GM15510 (cell line): ENCODE results near the gene IQCF5.

ENCODE experiments used
- POLR2A ChIP-seq: IDR thresholded peaks from 3 replicates; pipeline ENCODE4 v1.6.1; 2011; ENCODE audit warnings: borderline replicate concordance; ENCODE audit not compliant: insufficient read length; ENCODE audit errors: extremely low read depth

IQCF5 gene

DNA sequence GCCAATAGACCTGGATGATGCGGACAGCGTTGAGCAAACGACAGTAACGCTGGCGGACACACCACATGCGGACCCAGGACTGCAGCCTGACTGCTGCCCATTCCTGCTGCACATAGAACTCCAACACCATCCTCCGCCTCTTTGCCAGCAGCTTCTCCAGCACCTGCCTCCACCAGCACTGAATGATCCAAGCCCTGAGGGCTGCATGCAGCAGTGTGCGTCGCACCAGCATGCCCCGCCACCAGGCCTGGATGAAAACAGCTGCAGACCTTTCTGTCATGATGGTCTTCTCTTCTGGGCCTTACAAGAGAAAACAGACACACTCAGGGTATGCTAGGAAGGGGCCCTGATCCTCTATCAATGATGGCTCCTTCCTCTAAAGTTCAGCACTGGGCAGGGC lies 1.5 kb downstream of the IQCF5 start:
- no peak for TF ChIP-seq POLR2A

DNA sequence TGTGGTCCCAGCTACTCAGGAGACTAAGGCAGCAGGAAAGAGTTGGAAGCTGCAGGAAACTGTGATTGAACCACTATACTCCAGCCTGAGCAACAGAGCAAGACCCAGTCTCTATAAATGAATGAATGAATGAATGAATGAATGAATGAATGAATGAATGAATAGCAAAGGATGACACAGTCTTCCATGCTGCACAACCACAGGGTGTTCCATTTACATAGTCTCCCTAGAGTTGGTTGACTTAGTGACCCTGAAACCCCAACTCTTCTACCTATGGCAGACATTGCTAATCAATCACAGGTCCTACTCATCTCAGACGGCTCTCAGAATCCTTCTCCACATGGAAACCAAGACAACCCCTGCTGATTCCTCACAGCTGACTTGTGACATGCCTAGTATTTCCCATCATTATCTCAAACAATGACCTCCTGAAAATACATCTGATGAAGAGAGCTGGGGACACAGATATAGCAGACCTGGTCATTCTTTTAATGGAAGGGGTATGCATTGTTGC lies 2.1 kb downstream of the IQCF5 start:
- no peak for TF ChIP-seq POLR2A

GRCh38 chr3:51869304-51869703 lies 6.1 kb downstream of the IQCF5 start:
- TF ChIP-seq POLR2A, result no peak

GRCh38 chr3:51862886-51863285 lies 12.5 kb downstream of the IQCF5 start:
- TF ChIP-seq POLR2A, result no peak

DNA sequence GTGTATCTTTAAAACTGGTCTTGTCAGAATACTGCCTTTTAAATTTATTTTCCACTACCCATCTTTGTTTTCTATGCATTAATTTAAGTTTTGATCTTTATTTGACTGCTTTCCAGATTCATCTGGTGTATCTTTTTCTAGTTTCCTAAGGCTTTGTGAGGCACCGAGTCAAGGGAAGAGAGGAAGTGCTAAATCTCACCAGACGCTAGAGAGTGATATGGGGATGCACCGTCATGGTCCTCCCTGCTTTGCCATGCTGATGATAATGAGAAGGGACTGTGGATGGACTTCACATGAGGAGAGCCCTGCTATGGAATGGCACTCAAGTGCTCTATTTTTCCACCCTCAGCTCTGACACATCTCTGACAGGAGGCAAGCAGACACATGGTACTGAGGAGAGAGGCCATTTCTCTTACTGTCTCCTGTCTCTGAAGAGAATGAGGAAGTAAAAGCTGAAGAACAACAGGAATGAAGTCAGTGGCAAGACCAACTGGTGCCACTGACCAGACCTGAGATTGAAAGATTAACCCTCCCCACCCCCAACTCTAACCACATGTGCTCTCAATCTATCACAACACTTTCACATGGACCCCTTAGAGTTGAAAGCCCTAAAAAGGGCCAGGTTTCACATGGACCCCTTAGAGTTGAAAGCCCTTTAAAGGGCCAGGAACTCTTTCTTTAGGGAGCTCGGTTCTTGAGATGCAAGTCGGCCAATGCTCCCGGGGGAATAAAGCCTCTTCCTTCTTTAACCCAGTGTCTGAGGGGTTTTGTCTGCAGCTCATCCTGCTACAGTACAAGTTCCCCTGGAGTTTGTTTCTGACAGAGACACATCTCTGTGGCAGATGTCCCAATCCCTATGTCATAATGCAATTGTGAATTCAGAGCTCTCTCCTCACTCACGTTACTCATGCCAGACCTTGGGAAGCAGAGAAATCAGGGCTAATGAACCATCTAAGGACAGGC lies 14.4 kb downstream of the IQCF5 start, which contains the start of gene IQCF2:
Gene IQCF2, plus strand, starts transcription at position 913 of the 963 bp plus-strand sequence. CDS start 52 bp downstream, outside the sequence.
- no peak for TF ChIP-seq POLR2A

DNA sequence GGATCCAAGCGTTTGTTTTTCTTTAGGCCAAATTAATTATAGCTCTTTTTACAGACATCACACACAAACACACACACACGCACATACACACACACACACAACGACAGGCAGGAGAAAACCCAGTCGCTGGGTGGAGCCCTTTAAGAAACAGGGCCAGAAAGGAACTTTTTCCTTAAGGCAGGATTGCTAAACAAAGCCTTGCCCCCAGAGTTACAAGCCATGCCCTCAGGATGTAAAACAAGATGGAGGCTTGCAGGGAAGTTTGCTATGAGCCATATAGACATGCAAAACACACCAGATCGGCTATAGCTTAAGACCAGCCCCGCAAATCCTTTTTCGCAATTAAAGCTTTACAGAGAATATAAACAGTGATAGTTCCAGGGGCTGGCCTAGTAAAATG lies 30.3 kb downstream of the IQCF5 start:
- no peak for TF ChIP-seq POLR2A

GRCh38 chr3:51836606-51837005 lies 38.8 kb downstream of the IQCF5 start:
- no peak for TF ChIP-seq POLR2A

DNA sequence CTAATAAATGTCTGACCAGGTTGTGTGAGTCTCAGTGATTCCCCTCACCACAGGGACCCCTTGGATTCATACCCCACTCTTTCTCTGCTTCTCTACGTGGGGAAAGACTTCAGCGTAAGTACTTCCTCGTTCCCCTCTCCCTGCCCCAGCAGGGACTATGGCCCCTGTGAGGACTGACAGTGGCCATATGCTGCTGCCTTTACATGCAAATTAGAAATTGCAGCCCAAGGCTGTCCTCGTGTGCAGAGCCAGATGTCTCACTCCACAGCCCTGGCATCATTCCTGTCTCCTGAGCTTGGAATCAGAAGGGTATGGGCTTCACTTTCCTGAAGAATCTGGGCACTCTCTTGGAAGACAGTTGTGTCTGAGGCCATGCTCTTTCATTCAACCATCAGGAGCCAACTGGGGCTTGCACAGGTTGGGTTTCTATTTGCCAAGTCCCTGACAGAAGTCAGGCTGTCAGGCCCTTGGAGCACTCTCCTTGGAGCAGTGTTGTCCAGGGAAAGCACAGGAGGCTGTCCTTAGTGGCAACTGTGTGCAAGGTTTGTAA lies 44.5 kb downstream of the IQCF5 start:
- no peak for TF ChIP-seq POLR2A

DNA sequence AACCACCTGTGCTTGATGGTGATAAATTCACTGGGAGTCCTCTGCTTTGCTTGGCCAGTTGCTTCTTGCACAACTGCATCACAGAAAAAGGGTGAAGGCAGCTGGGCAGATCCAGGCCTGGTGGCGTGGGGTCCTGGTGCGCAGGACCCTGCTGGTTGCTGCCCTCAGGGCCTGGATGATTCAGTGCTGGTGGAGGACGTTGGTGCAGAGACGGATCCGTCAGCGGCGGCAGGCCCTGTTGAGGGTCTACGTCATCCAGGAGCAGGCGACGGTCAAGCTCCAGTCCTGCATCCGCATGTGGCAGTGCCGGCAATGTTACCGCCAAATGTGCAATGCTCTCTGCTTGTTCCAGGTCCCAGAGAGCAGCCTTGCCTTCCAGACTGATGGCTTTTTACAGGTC lies 45.1 kb downstream of the IQCF5 start:
- TF ChIP-seq POLR2A, result no peak

DNA sequence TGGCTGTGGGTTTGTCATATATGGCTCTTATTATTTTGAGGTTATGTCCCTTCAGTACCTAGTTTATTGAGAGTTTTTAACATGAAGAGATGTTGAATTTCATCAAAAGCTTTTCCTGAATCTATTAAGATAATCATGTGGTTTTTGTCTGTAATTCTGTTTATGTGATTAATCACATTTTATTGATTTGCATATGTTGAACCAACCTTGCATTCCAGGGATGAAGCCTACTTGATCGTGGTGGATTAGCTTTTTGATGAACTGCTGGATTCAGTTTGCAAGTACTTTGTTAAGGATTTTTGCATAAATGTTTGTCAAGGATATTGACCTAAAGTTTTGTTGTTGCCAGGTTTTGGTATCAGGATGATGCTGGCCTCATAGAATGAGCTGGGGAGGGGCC lies 47.1 kb downstream of the IQCF5 start:
- TF ChIP-seq POLR2A, result no peak
